Stimulated activated CD4-positive, alpha-beta T cell treated with anti-CD3 and anti-CD28 coated beads, Interleukin-1b, Interleukin-23, amount 100 ng/mL, for 24 hours (primary cell): ENCODE data around the gene RIMS4.
"Not testable (repeated sequence)": the region's sequence is repeated elsewhere in the genome, so short reads cannot be mapped to it uniquely, and the experiment has no call there.

ENCODE experiments used
- DNase-seq, 4 experiments: peaks; one replicate each; pipeline ENCODE4 v3.0.0-alpha.2; 2020; ENCODE audit warnings: low read depth in 4 of 4, low spot score in 1 of 4

RIMS4 gene

DNA sequence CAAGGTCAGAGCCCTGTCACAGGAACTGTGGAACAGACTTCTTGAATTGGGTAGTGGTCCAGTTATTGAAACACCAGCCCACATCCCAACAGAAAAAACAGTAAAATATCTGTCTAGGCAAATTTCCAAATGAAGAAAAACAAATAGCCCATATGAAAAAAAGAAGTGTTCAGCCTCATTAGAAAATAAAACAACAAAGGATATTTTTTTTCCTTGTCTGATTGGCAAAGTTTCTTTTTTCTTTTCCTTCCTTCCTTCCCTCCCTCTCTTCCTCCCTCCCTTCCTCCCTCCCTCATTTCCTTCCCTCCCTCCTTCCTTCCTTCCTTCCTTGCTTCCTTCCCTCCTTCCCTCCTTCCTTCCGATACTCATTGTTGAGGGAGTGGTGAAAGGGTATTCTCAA is 20.6 kb upstream of the RIMS4 start:
- no peak for DNase-seq

DNA sequence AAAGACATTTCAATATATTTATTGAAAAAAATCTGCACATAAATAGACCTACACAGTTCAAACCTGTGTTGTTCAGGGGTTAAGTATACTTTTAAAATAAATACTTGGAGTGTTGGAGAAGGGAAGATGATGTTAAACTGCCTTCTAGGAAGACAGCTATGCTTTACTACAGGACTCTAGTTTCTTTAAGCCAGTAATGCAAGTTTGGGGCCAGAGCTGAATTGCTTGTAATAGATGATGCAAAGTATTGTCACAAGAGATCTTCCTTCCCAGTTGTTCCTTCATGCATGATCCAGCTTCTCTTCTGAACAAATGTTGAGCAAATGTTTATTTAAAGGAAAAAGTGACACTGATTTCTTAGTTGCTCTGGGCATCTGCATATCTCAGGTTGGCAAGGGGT is 20.2 kb upstream of the RIMS4 start:
- DNase-seq = no peak

DNA sequence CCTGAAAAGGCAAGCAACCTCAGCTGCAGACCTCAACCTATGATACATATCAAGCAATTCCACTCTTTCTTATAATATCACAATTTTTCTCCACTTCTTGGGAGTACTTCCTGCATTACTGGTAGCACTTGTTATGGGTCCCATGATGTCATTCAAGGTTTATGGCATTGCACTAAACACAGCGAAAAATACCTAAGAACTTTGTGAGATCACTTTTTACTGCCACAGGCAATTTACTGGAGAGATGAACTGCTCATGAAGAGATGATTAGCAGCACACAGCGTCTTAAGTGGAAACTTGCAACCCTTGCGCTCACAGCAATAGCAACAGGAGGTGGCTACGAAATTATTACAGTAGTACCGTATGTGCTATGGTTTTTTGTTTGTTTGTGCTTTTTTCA is 19.3 kb upstream of the RIMS4 start:
- no peak for DNase-seq

DNA sequence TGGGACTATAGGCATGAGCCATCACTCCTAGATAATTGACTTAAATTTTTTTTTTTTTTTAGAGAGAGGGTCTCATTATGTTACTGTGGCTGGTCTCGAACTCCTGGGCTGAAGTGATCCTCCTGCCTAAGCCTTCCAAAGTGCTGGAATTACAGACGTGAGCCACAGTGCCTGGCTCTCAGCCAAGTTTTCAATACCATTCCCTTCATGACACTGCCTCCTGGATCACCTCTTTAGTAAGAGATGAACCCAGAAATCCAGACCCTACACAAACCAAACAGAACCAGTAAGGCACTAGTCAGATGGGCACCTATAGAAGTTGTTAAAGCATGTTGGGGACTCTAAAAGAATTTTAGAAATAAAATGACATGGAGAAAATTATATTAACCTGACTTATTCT is 18.3 kb upstream of the RIMS4 start:
- no peak for DNase-seq

DNA sequence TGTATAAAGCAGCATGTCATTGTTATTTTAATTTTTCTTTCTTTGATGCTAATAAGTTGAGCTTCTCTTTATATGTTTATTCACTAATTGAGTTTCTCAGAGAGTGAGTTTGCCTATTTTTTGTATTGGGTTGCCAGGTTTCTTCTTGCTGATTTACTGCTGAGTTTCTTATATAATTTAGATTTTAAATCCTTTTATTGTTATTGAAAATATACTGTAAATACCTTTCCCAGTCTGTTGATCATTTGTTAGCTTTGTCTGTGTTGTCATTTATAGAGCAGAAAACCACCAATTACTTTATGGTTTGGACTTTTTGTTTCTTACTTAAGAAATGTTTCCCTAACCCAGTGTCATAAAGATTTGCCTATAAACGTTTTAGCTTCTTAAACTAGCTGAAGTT is 17.1 kb upstream of the RIMS4 start:
- no peak for DNase-seq

DNA sequence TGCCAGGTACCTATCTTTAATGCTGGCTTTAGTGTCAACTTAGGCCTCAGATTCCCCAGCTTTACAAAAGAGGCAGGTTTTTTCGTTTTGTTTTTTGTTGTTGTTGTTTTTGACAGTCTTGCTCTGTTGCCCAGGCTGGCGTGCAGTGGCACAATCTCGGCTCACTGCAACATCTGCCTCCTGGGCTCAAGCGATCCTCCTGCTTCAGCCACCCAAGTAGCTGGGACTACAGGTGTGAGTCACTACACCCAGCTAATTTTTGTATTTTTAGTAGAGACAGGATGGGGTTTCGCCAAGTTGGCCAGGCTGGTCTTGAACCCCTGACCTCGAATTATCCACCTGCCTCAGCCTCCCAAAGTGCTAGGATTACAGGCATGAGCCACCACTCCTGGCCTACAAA is 11.2 kb upstream of the RIMS4 start:
- not testable (repeated sequence) for DNase-seq

DNA sequence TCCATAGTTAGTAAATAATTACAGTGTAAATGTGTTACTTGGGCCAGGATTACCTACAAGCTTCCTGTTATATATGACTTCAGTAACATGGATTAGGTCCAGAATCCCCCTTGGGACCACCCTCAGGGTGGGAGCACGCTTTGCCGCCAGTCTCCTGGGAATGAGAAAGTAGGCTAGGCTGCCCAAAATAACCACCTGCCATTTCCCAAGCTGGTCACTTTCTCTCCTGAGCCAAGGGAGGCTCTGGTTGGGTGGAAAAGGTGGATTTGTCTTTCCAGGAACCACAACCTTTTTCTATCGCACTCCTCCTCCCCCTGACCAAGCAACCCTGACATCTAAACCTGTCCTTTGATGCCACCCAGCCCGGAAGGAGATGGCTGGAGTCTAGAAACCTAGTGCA is 9.6 kb upstream of the RIMS4 start:
- no peak for DNase-seq

DNA sequence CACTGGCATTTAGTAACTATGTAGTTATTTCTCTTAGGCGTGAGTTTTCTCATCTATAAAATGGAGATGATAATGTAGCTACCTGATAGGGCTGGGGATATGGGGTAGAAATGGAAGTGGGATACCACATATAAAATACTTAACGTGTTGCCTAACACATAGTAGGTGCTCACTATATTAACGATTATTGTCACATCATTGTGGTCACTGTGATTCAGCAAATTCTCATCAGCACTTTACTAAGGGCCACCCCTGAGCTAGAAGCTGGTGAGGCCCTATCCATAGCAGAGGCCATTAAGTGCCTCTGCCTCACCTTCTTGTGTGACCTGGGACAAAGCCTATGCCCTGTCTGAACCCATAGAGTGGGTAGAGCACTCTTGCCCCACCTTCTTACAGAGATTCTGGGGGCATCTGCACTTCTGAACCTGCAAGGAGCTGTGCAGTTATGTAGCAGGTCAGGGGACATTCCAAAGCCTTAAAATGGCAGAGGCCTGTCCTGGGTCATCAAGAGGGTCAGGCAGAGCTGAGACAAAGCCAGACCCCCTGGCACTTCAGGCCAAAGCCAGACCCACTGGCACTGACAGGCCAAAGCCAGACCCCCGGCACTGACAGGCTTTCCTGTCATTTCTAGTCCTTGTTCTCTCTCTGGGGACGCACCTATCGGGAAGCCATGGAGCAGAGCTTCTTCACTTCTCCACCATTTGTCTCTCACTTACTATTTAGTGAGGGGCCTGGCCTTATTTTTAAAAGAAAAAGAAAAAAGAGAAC is 7.0 kb upstream of the RIMS4 start:
- DNase-seq = no peak

DNA sequence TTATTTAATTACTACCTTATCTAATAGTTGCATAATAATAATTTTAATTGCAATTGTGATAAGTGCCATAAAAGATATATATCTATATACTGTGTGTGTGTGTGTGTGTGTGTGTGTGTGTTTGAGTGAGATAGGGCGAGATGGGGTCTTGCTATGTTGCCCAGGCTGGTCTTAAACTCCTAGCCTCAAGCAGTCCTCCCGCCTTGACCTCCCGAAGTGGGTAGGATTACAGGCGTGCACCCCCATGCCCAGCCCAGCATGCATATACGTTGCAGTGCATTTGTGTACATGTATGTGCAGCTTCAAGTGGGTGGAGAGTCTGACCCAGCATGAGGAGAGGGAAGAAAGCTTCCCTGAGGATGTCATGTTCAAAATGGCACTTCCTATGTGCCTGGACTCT is 4.6 kb upstream of the RIMS4 start:
- no peak for DNase-seq

DNA sequence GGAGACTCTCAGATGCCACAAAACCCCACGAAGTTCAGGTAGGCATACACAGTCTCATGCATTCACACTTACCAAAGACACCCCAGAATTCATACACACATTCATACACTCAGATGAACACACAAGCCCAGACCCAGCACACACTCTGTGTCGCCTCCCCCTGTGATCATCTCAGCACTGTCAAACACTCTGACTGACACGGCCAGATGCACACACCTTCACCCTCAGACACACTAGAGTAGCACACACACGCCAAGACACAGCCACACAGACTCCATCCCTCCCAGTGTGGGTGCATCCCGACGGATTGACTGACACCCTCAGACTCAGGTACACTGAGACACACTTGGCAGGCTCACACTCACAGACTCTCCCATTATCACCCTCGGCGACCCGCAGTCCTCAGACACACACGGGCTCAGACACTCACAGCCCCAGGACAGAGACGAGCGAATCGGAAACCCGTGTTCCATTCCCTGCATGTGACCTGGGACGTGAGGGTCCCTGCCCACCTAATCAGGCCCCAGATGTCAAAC is 872 bp upstream of the RIMS4 start:
- no peak for DNase-seq

DNA sequence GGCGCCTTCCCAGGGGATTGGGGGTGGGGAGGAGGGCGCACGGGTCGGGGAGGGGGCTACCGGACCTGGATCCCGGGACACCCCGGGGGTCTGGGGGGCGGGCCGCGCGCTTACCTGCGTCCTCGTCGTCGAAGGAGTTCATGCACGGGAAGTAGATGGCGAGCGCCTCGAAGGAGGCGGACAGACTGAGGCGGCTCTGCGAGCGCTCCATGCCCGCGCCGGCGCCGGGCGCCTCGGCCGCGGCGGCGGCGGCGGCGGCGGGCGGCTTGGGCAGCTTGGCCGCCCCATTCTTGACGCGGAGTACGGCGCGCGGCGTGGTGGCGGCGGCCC is 320 bp downstream of the RIMS4 start:
- DNase-seq = no peak

DNA sequence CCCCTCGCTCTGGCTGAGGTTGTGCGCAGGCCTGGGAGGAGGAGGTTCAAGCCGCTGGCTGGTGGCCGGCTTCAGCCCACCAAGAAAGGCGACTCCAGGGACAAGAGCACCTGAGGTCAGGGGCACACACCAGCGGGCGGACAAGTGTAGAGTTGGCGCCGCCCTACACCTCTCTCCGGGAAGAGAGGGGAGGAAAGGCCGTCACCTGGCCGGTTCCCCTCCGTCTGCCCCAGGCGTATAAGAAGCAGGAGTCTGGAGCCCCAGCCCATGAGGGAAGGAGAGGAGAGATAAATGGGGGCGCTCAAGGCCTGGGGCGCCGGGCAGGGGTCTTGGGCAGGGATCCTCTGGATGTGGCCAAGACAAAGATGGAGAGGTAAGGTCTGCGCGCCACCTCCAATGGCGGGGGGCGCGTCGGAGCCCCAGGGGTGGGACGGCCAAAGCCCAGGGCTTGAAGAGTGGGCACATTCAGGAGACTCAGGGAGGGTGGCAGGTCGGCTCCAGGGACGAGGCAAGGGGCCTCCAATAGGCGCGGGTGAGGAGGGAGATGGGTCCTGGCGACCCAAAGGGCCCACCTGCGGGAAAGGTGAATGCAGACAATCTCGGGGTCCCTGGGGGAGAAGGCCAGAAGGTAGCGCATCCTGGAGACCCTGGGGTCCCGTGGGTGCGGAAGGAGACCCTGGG is 826 bp downstream of the RIMS4 start:
- no peak for DNase-seq

DNA sequence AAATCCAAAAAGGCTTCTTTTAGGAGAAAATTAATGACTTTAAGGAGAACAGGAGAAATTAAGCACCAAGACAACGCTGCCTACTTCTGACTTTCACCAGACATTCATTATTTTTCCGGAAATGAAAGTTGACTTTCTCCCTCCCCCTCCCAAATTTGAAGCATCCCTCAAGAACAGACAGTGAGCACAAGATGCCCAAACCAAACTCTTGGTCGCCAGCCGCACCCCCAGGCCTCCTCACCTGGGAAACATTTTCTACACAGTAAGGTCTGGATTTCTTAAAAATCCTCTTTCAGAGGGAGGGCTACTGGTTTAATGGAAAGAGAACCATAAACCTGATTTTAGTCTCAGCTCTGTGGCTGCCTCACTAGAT is 2.7 kb downstream of the RIMS4 start:
- DNase-seq = no peak

DNA sequence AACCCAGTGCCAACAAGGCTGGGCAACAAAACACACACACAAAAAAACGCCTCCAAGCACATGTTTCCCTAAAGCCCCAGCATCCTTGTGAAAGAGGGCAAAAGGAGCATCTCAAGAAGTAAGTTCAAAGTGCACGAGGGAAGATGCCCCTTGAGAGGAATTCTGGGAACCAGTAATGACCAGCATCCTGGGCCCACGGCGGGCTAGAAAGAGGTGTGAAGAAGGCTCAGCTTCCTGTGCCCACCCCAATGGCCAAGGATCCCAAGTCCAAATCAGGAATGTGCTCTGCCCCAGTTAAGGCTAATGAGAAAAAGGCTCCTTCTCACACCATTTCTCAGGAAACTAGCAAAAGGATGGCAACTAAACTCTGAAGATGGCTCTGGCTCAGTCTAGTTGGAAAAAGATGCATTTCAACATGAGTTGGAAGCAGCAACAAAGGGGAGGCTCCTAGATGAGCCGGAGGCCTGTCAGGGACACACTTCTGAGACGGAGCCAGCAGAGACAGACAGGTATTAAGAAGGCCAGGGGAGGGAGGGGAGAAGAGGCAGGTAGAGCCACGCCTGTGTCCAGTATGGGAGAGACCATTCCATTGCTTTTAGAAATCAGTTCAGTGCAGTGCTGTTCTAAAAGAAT is 3.2 kb downstream of the RIMS4 start:
- DNase-seq = no peak

DNA sequence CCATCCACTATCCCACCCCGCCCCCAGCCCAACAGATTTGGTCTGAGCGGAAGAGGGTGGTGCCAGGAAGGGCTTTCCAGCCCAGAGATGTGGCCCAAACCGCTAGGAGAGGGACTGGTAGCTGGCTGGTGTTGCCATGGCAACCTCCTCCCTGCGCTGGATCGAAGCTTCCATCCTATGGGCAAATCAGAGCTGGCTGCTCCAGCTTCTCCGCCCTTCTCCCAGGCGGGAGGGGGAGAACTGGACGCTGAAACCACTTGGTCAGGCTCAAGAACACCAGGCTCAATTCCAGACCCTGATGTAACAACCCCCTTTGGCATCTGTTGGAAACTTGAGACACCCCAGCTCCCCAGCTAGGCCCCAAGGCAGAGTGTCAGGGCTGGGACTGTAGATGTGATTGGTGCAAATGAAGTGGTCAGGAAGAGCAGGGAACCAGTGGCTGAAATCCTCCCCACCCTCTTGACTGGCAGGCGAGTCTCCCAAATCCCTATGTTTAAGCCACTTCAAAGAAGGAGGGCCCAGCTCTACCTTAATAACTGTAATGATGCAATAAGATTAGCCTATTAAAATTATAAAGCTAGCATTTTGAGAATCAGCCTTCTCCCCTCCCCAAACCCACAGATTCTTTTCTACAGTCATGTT is 4.2 kb downstream of the RIMS4 start:
- no peak for DNase-seq

DNA sequence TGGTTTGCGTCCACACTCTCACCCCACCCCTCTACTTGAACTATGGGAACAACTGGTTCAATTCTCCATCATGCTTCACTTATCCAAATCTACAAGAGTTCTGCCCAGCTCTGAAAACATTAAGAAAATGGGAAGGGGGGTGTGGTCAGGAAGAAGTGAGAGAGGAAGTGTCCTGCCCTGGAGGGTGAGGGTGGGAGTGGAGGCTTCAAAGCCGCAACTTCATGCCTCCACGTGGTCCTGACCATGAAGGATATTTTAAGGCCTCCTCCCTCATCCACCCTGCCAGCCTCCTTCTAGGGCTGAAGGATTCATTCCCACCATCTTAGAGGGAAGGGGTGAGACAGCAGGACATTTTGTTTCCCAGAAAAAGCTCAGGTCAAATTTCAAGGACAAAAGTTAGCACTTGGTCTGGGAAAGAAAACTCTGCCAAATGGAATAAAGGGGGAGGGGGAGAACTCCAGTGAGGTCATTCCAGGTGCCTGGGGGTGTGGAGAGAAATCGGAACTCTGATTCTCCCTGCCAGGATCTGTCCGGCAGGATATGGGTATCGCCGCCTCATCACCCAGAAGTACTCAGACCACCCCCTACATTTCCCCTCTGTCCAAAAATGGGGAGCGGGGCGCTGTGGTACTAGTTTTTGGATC is 4.9 kb downstream of the RIMS4 start:
- no peak for DNase-seq

DNA sequence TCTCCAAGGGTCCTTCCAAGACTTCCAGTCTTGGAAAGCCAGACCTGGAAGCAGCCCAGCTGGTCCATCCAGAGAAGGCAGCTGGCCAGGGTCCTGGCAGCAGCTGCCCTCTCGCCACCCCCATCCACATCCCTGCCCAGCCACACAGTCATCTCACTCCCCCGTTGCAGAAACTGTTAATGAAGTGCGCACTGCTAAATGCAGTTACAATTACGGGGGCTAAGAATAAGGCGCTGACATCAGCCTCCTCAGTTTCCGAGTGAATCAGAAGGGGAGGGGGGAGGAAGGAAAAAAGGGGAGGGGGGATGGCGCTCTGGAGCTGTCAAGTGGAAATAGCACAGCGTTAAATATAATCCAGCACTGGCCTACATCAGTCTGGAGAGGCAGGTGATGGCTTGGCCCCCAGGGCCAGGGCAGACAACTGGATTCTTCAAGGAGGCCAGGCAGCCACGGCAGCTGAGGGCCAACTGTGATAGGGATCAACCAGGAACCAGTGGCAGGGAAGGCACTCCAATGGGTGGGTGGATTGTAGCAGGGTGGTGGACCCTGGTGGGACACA is 6.9 kb downstream of the RIMS4 start:
- DNase-seq = no peak

DNA sequence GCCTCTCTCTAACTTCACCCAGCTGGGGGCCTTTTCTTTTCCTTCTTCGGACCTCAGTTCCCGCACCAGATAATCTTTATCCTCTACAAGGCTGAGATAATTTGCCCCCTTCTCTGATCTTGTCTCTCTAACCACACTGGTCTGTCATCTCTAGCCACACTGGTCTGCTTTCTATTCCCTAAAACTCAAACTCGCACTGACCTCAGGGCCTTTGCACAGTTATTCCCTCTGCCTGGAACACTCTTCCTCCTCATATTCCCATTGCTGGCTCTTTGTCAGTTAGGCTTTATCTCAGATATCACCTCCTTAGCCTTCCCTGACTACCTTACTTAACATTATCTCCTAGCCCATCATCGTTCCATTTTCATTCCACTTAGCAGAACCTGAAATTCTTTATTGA is 7.6 kb downstream of the RIMS4 start:
- no peak for DNase-seq

DNA sequence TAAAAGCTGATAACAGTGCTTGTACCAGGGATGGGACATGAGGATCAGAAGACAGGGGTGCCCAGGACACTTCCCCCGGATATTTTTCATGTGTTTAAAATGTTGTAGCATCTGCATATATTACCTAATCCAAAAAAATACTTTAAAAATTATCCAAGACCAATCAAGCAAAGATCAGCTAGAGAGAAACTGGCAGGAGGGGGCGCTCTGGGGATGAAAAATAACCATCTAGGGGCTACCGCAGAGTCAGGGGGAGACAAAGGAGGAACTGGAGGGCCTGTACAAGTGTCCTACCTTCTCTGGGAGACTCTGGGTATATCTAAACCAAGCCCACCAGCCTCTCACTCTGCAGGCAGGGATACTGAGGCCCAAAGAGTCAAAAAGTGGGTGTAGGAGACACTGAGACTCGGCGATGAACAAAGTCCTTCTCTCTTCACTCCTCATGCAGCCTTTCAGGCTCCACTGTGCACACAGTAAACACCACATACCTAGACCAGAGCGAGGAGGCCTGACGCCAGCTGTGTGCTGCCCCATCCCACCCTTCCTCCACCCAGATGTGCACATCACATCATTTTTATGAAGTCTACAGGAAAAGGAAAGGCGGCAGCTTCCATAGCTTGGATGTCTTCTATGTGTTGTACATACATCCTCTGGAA is 9.8 kb downstream of the RIMS4 start:
- DNase-seq = no peak

DNA sequence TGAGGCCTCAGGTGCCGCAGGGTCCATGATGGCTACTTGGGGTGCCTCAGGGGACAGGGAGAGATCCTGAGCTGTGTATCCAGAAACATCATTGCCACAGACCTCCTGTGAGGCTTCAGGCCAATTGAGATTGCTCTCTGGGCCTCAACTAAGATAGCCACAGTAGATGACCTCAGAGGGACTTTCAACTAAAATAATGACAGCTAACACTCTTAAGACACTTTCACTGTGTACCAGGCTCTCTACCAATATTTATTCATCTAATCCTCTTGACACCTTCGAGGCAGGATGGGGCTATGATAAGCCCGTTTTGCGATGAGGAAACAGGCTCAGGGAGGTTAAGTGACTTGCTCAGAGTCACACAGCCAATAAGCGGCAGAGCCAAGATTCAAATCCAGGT is 10.7 kb downstream of the RIMS4 start:
- no peak for DNase-seq
